DOHH2 (cell line): ENCODE data around the gene KAT7.

Experiments used
- EZH2phosphoT487 ChIP-seq: fragments of 200-600 bp; sonication (generic); IDR thresholded peaks from 2 replicates; pipeline ENCODE4 v1.6.1; 2017; ENCODE audit warnings: borderline replicate concordance, mild to moderate bottlenecking, antibody characterized with exemption, low read length, moderate library complexity, mixed read lengths
- TF ChIP-seq, protein P1 (sequence below): fragments of 200-600 bp; sonication (generic); IDR thresholded peaks from one replicate; pipeline ENCODE4 v1.5.1; 2014; ENCODE audit warnings: antibody characterized with exemption, mild to moderate bottlenecking, low read depth, low read length; ENCODE audit not compliant: poor library complexity, severe bottlenecking

DNA sequence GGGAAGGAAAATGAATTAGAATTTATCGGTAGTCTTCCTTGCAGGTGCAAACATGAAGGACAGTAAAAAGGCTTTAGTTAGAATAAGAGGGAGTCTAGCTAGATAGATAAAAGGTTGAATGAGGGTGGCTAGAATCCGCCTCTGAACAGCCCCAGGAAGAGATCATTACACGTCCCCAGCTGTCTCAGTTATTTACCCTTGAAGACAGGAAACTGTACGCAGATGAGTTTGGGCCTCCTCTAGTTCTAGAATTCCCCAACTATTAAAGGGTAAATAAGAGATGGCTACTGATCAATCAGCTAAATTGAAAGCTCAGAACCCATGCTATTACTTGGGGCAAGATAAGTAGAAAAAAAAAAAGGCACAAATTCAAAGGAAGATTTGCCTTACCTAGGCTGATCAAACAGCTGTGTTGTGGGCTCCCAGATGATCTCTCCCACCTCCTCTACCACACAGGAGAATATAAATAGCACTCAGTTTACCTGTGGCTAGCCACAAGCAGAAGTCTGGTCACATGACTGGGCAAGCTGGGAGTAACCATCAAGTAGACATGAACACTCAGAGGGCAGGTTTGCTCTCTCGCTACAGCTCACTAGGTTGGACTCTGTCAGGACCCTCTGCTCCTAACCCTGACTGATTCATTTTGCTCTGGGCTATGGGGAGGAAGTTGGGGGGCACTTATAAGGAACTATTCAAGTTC is 41.5 kb upstream of the KAT7 start:
- TF ChIP-seq, protein P1, sequence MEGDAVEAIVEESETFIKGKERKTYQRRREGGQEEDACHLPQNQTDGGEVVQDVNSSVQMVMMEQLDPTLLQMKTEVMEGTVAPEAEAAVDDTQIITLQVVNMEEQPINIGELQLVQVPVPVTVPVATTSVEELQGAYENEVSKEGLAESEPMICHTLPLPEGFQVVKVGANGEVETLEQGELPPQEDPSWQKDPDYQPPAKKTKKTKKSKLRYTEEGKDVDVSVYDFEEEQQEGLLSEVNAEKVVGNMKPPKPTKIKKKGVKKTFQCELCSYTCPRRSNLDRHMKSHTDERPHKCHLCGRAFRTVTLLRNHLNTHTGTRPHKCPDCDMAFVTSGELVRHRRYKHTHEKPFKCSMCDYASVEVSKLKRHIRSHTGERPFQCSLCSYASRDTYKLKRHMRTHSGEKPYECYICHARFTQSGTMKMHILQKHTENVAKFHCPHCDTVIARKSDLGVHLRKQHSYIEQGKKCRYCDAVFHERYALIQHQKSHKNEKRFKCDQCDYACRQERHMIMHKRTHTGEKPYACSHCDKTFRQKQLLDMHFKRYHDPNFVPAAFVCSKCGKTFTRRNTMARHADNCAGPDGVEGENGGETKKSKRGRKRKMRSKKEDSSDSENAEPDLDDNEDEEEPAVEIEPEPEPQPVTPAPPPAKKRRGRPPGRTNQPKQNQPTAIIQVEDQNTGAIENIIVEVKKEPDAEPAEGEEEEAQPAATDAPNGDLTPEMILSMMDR, result no peak
- no peak for TF ChIP-seq EZH2phosphoT487
